GM12891 (cell line): ENCODE measurements around the gene RERE.

Experiments used
- DNase-seq: peaks from one replicate; pipeline ENCODE4 v3.0.0; 2011; ENCODE audit warnings: low spot score; ENCODE audit not compliant: insufficient read length
- FAIRE-seq: peaks from 2 replicates; lab custom pipeline; 2011; peaks lifted over from hg19 to GRCh38; lab: Jason Lieb, UNC
- PAX5 ChIP-seq: IDR thresholded peaks from 2 replicates; pipeline ENCODE4 v1.6.1; 2011; ENCODE audit warnings: low read length, moderate library complexity, mild to moderate bottlenecking; ENCODE audit not compliant: insufficient read depth, severe bottlenecking
- POLR2A ChIP-seq: IDR thresholded peaks from 2 replicates; pipeline ENCODE4 v1.6.1; 2011; ENCODE audit warnings: low read depth, low read length, control low read depth
- POLR2AphosphoS5 ChIP-seq: IDR thresholded peaks from 2 replicates; pipeline ENCODE4 v1.6.1; 2011; ENCODE audit warnings: low read depth, low read length, control low read depth
- POU2F2 ChIP-seq: IDR thresholded peaks from 2 replicates; pipeline ENCODE4 v1.6.1; 2011; ENCODE audit warnings: low read depth, mild to moderate bottlenecking, control low read depth, low read length, moderate library complexity
- SPI1 ChIP-seq: IDR thresholded peaks from 2 replicates; pipeline ENCODE4 v1.6.1; 2011; ENCODE audit warnings: low read depth, low read length, control low read depth
- TAF1 ChIP-seq: IDR thresholded peaks from 2 replicates; pipeline ENCODE4 v1.6.1; 2011; ENCODE audit warnings: low read depth, low read length, control low read depth

The RERE gene

GRCh38 chr1:8563944-8564537 is 253.4 kb downstream of the RERE start:
- FAIRE-seq, result no peak
- no peak for TF ChIP-seq POLR2A
- TF ChIP-seq POLR2AphosphoS5, result no peak
- no peak for TF ChIP-seq SPI1
- no peak for TF ChIP-seq TAF1
- no peak for TF ChIP-seq PAX5
- no peak for TF ChIP-seq POU2F2

GRCh38 chr1:8562881-8563865 is 254.3 kb downstream of the RERE start:
- DNase-seq (no peak), FAIRE-seq (no peak)
- TF ChIP-seq TAF1 (no peak), POU2F2 (no peak), POLR2AphosphoS5 (no peak), PAX5 (no peak), POLR2A (no peak), SPI1 (no peak)

More at GRCh38 chr1:8563944-8564537, 253.4 kb downstream of the RERE start:
- no peak for DNase-seq

- TF ChIP-seq SPI1, result peak; percentile 78
- no peak for TF ChIP-seq TAF1
- DNase-seq (no peak), FAIRE-seq (no peak)
These were observed 255.2 kb downstream of the RERE start for GRCh38 chr1:8562222-8562621.

GRCh38 chr1:8560611-8561544 is 256.6 kb downstream of the RERE start:
- DNase-seq (no peak), FAIRE-seq (peak; percentile 61)
- TF ChIP-seq POLR2A (no peak), POU2F2 (no peak), POLR2AphosphoS5 (no peak), TAF1 (no peak), PAX5 (no peak), SPI1 (no peak)

- no peak for DNase-seq
- no peak for FAIRE-seq
- no peak for TF ChIP-seq POLR2AphosphoS5
- TF ChIP-seq PAX5, result no peak
- TF ChIP-seq POU2F2, result no peak
- no peak for TF ChIP-seq TAF1
- TF ChIP-seq SPI1, result no peak
- no peak for TF ChIP-seq POLR2A
These were observed 257.4 kb downstream of the RERE start for GRCh38 chr1:8560035-8560434.

GRCh38 chr1:8555582-8555981 is 261.9 kb downstream of the RERE start:
- no peak for TF ChIP-seq POLR2AphosphoS5
- TF ChIP-seq SPI1, result no peak
- TF ChIP-seq POLR2A, result no peak
- no peak for TF ChIP-seq POU2F2
- no peak for TF ChIP-seq TAF1
- DNase-seq, result no peak
- FAIRE-seq, result no peak

GRCh38 chr1:8554956-8555534 is 262.4 kb downstream of the RERE start:
- FAIRE-seq, result no peak
- no peak for DNase-seq
- no peak for TF ChIP-seq PAX5
- no peak for TF ChIP-seq POLR2AphosphoS5
- TF ChIP-seq TAF1, result no peak
- TF ChIP-seq POU2F2, result no peak
- TF ChIP-seq POLR2A, result no peak
- no peak for TF ChIP-seq SPI1

- TF ChIP-seq POLR2A (no peak), SPI1 (no peak)
- DNase-seq, result no peak
- FAIRE-seq, result peak; percentile 92
These were observed 264.5 kb downstream of the RERE start for GRCh38 chr1:8552820-8553397.
